GM13976 (cell line): ENCODE data around the gene SLC16A11.
A peak's percentile ranks its signal among the peaks of the same experiment; 100 is the strongest.

Experiments used
- DNase-seq: peaks from one replicate; pipeline ENCODE4 v3.0.0; 2012; ENCODE audit warnings: low spot score
- in situ Hi-C: fragments of 300-500 bp; cut with MboI; formaldehyde crosslinking; loops from one replicate; pipeline ENCODE4 v1.12.0; 2022; ENCODE audit warnings: low sequenced_read_pairs, mixed read lengths, inconsistent platforms; ENCODE audit not compliant: unreplicated experiment
- TF ChIP-seq, protein P1 (sequence below): IDR thresholded peaks from 2 replicates; pipeline ENCODE4 v1.5.1; 2012; ENCODE audit warnings: borderline replicate concordance, mild to moderate bottlenecking; ENCODE audit not compliant: insufficient read depth; ENCODE audit errors: extremely low read depth, missing control alignments, control extremely low read depth

The SLC16A11 gene

GRCh38 chr17:7043182-7043496 lies 753 bp downstream of the SLC16A11 start:
- in situ Hi-C loops: loop anchor here (25.0 kb wide), 1 partner anchor 244 kb away; the partner anchor contains the start of genes SLC2A4 and YBX2
- no peak for DNase-seq
- TF ChIP-seq, protein P1, sequence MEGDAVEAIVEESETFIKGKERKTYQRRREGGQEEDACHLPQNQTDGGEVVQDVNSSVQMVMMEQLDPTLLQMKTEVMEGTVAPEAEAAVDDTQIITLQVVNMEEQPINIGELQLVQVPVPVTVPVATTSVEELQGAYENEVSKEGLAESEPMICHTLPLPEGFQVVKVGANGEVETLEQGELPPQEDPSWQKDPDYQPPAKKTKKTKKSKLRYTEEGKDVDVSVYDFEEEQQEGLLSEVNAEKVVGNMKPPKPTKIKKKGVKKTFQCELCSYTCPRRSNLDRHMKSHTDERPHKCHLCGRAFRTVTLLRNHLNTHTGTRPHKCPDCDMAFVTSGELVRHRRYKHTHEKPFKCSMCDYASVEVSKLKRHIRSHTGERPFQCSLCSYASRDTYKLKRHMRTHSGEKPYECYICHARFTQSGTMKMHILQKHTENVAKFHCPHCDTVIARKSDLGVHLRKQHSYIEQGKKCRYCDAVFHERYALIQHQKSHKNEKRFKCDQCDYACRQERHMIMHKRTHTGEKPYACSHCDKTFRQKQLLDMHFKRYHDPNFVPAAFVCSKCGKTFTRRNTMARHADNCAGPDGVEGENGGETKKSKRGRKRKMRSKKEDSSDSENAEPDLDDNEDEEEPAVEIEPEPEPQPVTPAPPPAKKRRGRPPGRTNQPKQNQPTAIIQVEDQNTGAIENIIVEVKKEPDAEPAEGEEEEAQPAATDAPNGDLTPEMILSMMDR: no peak

GRCh38 chr17:7042501-7043181 lies 1.3 kb downstream of the SLC16A11 start:
- in situ Hi-C loops: loop anchor here (25.0 kb wide), 1 partner anchor 245 kb away; the partner anchor contains the start of genes SLC2A4 and YBX2
- TF ChIP-seq, protein P1: no peak

GRCh38 chr17:7041607-7042500 lies 2.0 kb downstream of the SLC16A11 start:
- DNase-seq: peak; percentile 63
- in situ Hi-C loops: loop anchor here (25.0 kb wide), 1 partner anchor 245 kb away; the partner anchor contains the start of genes SLC2A4 and YBX2
- TF ChIP-seq, protein P1: no peak

More at GRCh38 chr17:7042501-7043181, 1.3 kb downstream of the SLC16A11 start:
- DNase-seq: peak; percentile 78

GRCh38 chr17:7039832-7040231 lies 4.1 kb downstream of the SLC16A11 start:
- TF ChIP-seq, protein P1: no peak
- no peak for DNase-seq
- in situ Hi-C loops: loop anchor here (25.0 kb wide), 1 partner anchor 247 kb away; the partner anchor contains the start of genes SLC2A4 and YBX2

DNA sequence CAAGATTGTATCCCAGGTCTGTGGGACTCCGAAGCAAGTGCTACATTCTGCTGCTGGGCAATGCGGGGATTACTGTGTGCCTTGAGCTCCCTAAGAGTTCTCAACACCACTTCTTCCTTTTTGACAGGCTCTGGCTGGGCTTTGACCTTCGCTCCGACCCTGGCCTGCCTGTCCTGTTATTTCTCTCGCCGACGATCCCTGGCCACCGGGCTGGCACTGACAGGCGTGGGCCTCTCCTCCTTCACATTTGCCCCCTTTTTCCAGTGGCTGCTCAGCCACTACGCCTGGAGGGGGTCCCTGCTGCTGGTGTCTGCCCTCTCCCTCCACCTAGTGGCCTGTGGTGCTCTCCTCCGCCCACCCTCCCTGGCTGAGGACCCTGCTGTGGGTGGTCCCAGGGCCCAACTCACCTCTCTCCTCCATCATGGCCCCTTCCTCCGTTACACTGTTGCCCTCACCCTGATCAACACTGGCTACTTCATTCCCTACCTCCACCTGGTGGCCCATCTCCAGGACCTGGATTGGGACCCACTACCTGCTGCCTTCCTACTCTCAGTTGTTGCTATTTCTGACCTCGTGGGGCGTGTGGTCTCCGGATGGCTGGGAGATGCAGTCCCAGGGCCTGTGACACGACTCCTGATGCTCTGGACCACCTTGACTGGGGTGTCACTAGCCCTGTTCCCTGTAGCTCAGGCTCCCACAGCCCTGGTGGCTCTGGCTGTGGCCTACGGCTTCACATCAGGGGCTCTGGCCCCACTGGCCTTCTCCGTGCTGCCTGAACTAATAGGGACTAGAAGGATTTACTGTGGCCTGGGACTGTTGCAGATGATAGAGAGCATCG lies 5.6 kb downstream of the SLC16A11 start:
- TF ChIP-seq, protein P1: no peak
- in situ Hi-C loops: loop anchor here (25.0 kb wide), 1 partner anchor 249 kb away; the partner anchor contains the start of genes SLC2A4 and YBX2
- no peak for DNase-seq
